ENCODE measurements around the gene MED16. TPM values are rescaled to one million over a fixed set of nuclear protein-coding genes. Genes with fewer than 3 reads are reported as not detected.
"Not testable (repeated sequence)": the region's sequence is repeated elsewhere in the genome, so short reads cannot be mapped to it uniquely, and the experiment has no call there.

The MED16 gene
- total and polyA plus RNA-seq, 8 donors: 23.0 to 147 (median 35.5) TPM

DNA sequence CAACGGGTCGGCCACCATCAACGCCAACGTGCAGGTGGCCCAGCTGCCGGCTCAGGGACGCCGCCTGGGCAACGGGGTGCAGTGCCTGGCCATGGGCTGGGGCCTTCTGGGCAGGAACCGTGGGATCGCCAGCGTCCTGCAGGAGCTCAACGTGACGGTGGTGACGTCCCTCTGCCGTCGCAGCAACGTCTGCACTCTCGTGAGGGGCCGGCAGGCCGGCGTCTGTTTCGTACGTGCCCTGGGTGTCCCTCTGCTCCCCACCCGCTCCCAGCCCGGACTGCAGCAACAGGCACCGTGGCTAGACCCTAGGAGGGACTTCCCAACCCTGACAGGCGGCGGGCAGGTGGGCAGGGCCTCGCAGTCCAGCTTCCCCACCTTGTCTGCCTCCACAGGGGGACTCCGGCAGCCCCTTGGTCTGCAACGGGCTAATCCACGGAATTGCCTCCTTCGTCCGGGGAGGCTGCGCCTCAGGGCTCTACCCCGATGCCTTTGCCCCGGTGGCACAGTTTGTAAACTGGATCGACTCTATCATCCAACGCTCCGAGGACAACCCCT, 37.3 kb downstream of the MED16 start:
- Histone ChIP-seq H3K4me3 (no peak overlapping the region), H3K27ac (no peak overlapping the region), H3K36me3 (no peaks in the 10 kb centered on the region), H3K9me3 (no peaks in the 10 kb centered on the region), H3K27me3 (peaks cover 0 to 7% (median 0%) of the 10 kb centered on the region in 4 donors), H3K4me1 (peaks cover 0 to 4% (median 0%) of the 10 kb centered on the region in 3 donors)
- intact Hi-C loops (cut with DNase I): no loop called here
- TF ChIP-seq, protein P1, sequence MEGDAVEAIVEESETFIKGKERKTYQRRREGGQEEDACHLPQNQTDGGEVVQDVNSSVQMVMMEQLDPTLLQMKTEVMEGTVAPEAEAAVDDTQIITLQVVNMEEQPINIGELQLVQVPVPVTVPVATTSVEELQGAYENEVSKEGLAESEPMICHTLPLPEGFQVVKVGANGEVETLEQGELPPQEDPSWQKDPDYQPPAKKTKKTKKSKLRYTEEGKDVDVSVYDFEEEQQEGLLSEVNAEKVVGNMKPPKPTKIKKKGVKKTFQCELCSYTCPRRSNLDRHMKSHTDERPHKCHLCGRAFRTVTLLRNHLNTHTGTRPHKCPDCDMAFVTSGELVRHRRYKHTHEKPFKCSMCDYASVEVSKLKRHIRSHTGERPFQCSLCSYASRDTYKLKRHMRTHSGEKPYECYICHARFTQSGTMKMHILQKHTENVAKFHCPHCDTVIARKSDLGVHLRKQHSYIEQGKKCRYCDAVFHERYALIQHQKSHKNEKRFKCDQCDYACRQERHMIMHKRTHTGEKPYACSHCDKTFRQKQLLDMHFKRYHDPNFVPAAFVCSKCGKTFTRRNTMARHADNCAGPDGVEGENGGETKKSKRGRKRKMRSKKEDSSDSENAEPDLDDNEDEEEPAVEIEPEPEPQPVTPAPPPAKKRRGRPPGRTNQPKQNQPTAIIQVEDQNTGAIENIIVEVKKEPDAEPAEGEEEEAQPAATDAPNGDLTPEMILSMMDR (IDR thresholded peaks at IDR 0.05): no peak
- no peak for FAIRE-seq
- WGBS, 2 donors: 56 to 66% methylated on average over 37 to 40 of the region's 40 CpGs
- peak in 1 of 6 donors; percentile 77 for DNase-seq
- no peak for ATAC-seq

DNA sequence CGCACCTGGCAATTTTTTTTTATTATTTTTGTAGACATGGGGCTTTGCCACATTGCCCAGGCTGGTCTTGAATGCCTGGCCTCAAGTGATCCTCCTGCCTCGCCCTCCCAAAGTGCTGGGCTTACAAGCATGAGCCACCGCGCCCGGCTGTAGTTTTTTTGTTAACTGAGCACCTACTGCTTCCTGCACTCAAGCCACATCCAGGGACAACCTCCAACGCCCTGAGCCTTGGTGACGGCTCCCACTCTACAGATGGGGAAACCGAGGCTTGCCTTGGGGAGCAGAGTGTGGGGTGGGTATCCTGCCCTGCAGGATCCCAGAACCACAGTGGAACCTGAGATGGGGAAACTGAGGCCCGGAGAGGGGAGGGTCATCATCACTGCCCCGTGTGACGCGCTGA, 37.8 kb downstream of the MED16 start:
- WGBS, 2 donors: 68 to 73% methylated on average over 12 of the region's 12 CpGs
- DNase-seq: no peak
- Histone ChIP-seq H3K27me3 (peaks cover 0 to 7% (median 0%) of the 10 kb centered on the region in 4 donors), H3K4me1 (peaks cover 0 to 5% (median 0%) of the 10 kb centered on the region in 3 donors), H3K27ac (no peak overlapping the region), H3K36me3 (no peaks in the 10 kb centered on the region), H3K4me3 (no peak overlapping the region), H3K9me3 (no peaks in the 10 kb centered on the region)
- TF ChIP-seq, protein P1 (IDR thresholded peaks at IDR 0.05): no peak
- intact Hi-C loops (cut with DNase I): no loop called here
- FAIRE-seq: no peak
- ATAC-seq: no peak

DNA sequence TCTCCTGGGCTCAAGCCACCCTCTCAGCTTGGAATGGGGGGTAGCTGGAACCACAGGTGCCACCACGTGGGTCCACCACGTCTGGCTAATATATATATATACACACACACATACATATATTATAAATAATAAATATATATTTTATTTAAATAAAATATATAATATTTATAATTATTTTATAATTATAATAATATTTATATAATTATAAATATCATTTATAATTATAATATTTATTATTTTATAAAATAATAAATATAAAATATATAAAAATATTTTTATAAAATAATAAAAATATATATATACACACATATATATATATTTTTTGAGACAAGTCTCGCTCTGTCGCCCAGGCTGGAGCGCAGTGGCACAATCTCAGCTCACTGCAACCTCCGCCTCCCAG, 38.4 kb downstream of the MED16 start:
- Histone ChIP-seq H3K4me1 (peaks cover 0 to 5% (median 0%) of the 10 kb centered on the region in 3 donors), H3K27ac (no peak overlapping the region), H3K4me3 (no peak overlapping the region), H3K27me3 (peaks cover 0 to 7% (median 0%) of the 10 kb centered on the region in 4 donors), H3K36me3 (no peaks in the 10 kb centered on the region), H3K9me3 (no peaks in the 10 kb centered on the region)
- DNase-seq (no peak), FAIRE-seq (peak; percentile 97), ATAC-seq (no peak)
- intact Hi-C loops (cut with DNase I): no loop called here
- TF ChIP-seq, protein P1 (IDR thresholded peaks at IDR 0.05): no peak
- 61 to 64% methylated on average over 6 of the region's 6 CpGs for WGBS, 2 donors

DNA sequence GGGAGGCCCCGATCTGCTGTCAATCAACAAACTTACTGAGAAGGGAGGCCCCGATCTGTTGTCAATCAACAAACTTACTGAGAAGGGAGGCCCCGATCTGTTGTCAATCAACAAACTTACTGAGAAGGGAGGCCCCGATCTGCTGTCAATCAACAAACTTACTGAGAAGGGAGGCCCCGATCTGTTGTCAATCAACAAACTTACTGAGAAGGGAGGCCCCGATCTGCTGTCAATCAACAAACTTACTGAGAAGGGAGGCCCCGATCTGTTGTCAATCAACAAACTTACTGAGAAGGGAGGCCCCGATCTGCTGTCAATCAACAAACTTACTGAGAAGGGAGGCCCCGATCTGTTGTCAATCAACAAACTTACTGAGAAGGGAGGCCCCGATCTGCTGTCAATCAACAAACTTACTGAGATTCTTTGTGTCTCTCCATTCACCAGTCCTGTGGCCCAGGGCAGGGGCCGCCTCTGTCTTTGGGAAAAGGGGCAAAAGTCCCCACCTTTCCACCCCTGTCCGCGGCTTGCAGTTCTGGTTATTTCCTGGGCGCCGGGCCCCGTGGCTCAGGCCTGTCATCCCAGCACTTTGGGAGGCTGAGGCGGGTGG, 39.3 kb downstream of the MED16 start:
- H3K27ac ChIP-seq; H3K4me1 ChIP-seq; H3K27me3 ChIP-seq; intact Hi-C loops (cut with DNase I); ATAC-seq; H3K36me3 ChIP-seq; FAIRE-seq; H3K4me3 ChIP-seq; H3K9me3 ChIP-seq: not testable (repeated sequence)
- peak in 1 of 6 donors; percentile 35 for DNase-seq
- WGBS, 2 donors: 59 to 73% methylated on average over 10 to 12 of the region's 17 CpGs

DNA sequence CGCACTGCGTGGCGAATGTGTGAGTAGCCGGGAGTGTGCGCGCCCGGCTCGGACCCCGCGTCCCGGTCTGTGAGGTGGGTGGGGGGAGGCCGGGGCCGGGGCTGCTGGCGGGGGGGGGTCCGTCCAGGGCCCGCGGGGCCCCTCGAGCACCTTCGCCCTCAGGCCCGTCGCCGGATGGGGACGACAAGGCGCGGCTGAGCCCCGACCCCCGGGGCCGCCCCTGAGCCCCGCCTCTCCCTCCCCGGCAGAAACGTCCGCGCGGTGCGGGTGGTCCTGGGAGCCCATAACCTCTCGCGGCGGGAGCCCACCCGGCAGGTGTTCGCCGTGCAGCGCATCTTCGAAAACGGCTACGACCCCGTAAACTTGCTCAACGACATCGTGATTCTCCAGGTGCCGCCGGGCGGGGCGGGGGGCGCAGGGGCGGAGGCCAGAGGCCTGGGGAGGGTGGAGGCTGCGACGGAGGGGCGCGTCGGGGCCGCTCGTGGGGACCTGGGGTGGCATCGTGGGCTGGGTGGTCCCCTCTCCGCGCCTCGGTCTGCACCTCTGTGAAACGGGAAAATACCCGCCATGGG, 39.9 kb downstream of the MED16 start:
- Histone ChIP-seq H3K9me3 (no peaks in the 10 kb centered on the region), H3K36me3 (no peaks in the 10 kb centered on the region), H3K27me3 (peaks cover 0 to 7% (median 0%) of the 10 kb centered on the region in 4 donors), H3K4me3 (no peak overlapping the region), H3K4me1 (peaks cover 0 to 5% (median 0%) of the 10 kb centered on the region in 3 donors), H3K27ac (no peak overlapping the region)
- 24 to 27% methylated on average over 48 to 67 of the region's 67 CpGs for WGBS, 2 donors
- ATAC-seq: no peak
- FAIRE-seq: no peak
- DNase-seq: peak in 1 of 6 donors; percentile 70
- intact Hi-C loops (cut with DNase I): no loop called here
- TF ChIP-seq, protein P1 (IDR thresholded peaks at IDR 0.05): no peak

Data from pancreas (tissue), 10 donors.